Activated CD4-positive, alpha-beta T cell treated with anti-CD3 and anti-CD28 coated beads, Interleukin-2, amount 50 U/mL, for 16 hours (primary cell): ENCODE measurements around the gene CEP95.
A peak's percentile ranks its signal among the peaks of the same experiment; 100 is the strongest.
"Not testable (repeated sequence)": the region's sequence is repeated elsewhere in the genome, so short reads cannot be mapped to it uniquely, and the experiment has no call there.

Experiments used
- DNase-seq: peaks from one replicate; pipeline ENCODE4 v3.0.0-alpha.2; 2020

The CEP95 gene, protein sequence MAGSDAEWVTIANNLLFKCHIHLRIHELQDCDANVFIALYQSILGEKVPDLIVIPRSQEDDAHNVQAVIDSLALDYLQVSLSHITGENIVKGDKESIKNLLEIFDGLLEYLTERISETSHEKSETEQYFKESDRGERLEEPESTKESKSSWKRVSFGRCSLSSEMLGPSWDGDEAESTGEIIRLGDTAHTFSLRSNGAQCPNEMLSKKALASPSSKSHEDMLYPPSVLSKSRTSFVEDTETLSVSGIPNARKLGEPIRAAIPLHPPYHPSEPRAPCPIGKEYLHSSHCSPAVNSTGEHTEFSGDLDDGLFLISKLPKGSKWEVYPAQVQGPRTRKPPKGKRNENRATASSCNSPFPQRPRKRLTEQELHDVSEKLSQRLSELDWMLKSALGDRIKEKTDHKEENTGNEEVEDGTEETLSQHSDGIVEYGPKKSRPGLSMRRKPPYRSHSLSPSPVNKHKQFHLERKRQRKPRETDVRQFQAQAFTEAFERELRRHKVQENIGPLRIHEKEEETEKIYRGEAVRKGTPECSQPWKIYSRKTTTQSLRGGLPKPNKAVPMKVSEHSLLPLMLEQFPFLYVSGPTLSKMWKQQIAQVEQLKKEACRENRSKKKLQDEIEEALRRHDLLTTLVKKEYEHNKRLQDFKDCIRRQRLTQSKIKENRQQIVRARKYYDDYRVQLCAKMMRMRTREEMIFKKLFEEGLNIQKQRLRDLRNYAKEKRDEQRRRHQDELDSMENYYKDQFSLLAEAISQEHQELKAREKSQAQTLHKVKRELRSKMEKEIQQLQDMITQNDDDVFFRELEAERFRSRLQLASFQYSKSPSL

GRCh38 chr17:64506576-64507412 is at the start of gene CEP95:
CEP95 (plus strand) TSS chr17:64506977; CDS start chr17:64507098, 121 bp downstream.
- DNase-seq, result peak; percentile 95

DNA sequence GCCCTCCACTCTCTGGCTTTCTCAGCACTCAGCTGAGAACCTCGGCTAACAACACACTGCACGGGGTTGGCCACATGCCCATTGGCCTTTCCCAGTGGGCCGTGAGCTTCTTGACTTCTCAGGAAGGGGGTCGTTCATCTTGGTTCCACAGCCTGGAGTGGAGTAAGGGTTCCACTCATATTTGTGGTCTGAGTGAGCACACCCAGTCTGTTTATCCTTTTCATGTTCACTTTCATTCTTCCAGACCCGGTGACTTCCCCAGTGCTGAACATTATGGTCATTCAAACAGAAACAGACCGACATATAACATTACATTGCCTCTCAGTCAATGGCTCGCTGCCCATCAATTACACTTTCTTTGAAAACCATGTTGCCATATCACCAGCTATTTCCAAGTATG is 49.6 kb upstream of the CEP95 start:
- DNase-seq, result no peak

- DNase-seq, result no peak
Measured at GRCh38 chr17:64458756-64459155, 48.0 kb upstream of the CEP95 start.

GRCh38 chr17:64459284-64459747 is 47.5 kb upstream of the CEP95 start:
- DNase-seq, result no peak

DNA sequence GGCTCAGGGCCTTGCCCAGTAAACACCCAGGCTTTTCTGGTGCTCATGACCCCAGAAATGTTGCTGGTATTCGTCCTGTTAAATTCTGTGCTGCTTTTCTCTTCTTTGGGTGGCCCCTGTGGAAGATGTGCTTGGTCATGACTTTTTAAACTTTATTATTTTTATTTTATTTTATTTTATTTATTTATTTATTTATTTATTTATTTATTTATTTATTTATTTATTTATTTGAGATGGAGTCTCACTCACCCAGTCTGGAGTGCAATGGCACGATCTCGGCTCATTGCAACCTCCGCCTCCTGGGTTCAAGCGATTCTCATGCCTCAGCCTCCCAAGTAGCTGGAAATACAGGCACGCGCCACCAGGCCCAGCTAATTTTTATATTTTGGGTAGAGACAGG is 47.0 kb upstream of the CEP95 start:
- DNase-seq, result not testable (repeated sequence)

DNA sequence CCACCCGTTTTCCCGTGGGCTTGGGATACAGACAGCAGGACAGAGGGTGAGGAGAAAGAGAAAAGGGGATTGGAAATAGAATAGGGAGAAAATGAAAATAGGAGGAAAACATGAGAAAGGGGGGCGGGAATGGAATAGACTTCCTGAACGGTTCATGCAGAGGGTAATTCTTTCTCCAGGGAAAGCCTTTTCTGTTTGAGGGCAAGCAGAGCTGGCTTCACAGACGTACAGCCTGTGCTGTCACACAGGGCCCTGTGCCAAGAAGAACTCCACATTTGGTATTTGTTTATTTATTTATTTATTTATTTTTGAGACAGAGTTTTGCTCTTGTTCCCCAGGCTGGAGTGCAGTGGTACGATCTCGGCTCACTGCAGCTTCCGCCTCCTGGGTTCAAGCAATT is 45.8 kb upstream of the CEP95 start:
- no peak for DNase-seq

DNA sequence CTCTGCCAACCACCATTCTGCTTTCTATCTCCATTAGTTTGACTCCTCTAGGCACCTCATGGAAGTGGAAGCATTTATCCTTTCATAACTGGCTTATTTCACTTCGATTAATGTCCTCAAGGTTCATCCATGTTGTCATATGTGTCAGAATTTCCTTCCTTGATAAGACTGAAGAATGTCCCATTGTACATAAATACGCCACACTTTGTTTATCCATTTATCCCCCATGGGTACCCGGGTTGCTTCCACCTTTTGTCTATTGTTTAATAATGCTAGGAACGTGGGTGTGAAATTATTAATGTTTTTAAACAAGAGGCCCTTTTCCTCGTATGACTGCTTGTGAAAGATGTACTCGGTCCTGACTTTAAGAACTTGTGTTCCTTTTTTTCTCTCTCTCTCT is 45.0 kb upstream of the CEP95 start:
- DNase-seq, result no peak

DNA sequence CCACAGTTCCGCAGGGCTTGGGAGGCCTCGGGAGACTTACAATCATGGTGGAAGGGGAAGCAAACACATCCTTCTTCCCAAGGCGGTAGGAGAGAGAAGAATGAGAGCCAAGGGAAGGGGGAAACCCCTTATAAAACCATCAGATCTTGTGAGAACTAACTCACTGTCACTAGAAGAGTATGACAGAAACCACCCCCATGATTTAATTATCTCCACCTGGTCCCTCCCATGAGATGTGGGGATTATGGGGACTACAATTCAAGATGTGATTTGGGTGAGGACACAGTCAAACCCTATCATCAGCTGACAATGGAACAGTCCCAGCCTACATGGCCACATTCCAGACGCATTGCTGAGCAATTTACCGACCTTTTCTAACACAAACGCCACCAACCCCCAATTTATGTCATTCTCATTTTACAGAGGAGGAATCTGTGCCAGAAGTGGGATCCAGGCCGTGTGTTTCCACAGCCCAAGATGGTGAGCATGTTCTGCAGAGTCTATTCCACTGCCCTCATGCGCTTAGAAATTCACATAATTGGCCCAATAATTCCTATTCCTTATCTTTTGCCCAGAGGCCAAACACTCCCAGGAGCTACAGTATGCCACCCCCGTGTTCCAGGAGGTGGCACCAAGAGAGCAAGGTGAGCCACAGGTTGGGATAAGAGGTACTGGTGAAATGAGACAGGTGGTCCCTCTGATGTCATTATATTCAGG is 40.6 kb upstream of the CEP95 start:
- DNase-seq, result no peak

DNA sequence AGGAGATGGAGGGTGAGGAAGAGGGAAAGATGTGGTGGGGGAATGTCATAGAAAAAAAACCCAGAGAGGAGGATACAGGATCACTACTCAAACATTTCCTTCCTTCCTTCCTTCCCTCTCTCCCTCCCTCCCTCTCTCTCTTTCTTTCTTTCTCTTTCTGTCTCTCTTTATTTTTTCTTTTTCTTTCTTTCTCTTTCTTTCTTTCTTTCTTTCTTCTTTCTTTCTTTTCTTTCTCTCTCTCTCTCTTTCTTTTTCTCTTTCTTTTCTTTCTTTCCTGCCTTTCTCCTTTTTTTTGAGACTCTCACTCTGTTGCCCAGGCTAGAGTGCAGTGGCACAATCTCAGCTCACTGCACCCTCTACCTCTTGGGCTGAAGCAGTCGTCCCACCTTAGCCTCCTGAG is 39.9 kb upstream of the CEP95 start:
- not testable (repeated sequence) for DNase-seq

DNA sequence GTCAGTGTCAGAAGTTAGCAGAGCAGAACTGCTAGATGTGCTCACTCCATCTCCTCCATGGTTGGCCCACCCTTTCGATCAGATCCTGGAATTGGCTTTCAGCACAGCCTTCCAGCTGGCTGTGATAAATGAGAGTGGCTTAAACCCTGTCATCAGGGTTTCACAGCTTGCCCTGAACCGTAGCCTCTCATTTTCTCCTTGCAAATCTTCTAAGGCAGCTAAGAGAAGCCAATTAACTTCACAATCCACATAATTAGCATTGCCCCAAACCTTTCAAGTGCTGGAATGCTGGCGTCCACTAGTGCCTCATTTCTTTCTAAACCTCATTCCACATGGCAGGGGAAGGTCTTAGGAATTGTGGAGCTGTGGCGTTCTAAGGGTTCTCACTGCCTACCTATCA is 36.2 kb upstream of the CEP95 start:
- DNase-seq, result no peak

- no peak for DNase-seq
Measured at GRCh38 chr17:64471440-64471839, 35.3 kb upstream of the CEP95 start.

DNA sequence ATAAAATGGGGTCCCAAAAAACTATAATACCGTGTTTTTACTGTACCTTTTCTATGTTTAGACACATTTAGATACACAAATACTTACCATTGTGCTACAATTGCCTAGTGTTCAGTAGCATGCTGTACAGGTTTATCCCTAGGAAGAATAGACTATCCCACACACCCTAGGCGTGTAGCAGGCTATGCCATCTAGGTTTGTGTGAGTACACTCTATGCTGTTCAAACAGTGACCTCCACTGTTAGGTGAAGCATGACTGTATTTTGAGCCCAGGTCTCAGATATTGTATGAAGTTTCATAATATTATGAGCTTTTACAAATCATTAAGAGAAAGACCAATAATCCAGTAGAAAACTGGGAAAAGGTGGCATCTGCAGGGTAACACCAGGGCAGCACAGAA is 34.2 kb upstream of the CEP95 start:
- no peak for DNase-seq

DNA sequence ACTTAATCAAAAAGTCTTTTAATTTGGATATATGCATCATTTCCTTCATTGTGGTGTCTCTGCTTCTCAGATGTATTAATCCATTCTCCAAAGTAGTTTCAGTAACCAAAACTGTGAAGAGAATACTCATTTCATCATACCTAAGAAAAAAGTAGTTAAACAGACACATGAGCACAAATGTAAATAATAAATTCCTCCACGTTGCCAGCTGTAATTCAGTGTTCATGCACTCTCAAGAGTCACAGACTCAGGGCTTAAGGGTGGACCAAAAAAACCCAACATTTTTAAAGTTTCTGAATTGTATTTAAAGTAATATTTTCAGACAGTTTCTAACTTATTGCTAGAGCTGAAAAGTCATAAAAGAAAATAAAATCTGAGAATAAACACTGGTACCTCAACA is 28.9 kb upstream of the CEP95 start:
- DNase-seq, result no peak

- no peak for DNase-seq
Measured at GRCh38 chr17:64480951-64481350, 25.8 kb upstream of the CEP95 start.

DNA sequence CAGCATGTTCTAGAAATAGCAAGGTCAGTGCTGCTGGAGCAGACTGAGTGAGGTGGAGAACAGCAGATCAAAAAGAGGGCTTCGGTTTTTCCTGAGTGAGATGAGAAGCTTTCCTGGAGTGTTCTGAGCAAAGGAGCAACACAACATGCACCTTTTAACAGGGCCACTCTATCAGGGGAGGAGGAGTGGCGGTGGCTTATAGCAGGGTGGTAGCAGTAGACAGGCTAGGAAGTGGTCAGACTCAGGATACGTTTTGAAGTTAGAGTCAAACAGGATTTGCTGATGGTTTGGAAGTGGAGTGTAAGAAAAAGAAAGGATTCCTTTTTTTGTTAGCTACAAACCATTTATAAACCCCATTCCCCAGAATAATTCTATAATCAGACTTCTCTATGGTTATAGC is 22.4 kb upstream of the CEP95 start:
- DNase-seq, result no peak

DNA sequence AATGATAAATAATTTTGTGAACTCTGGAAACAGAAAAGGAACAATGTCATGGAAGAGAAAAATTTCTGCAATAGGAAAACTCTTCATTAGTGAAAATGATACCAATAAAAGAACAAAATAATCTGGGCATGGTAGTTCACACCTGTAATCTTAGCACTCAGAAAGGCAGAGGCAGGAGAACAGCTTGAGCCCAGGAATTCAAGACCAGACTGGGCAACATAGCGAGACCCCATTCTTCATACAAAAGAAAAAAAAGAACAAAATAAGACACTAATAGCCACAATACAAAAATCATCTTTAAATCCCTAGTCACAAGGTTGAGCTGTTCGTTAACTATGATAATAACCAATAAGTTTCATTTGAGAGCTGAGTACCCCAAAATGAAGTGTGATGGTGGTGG is 18.5 kb upstream of the CEP95 start:
- no peak for DNase-seq

DNA sequence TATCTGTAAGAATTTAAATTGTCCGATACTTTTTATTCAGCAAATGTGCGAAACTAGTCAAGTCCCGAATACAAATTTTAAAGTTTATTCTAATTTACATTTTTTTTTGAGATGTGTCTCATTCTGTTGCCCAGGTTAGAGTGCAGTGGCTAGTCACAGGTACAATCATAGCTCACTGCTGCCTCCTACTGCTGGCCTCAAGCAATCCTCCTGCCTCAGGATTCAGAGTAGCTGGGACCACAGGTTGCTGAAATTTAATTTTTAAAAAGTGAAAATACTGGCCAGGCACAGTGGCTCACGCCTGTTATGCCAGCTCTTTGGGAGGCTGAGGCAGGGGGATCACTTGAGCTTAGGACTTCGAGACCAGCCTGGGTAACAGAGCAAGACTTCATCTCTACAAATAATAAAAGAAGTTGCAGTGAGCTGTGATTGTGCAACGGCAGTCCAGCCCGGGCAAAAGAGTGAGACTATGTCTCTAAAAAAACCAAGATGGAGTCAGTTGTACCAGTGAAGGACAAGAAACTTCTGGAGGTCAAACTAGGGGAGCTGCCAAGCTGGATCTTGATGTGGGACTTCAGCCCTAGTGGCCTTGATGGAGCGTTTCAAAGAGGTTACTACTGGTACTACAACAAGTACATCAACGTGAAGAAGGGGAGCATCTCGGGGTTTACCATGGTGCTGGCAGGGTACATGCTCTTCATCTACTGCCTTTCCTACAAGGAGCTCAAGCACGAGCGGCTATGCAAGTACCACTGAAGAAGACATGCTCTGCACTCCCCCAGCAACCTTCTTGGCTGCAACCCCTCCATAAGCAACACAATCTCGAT is 15.5 kb upstream of the CEP95 start:
- peak; percentile 62 for DNase-seq

- no peak for DNase-seq
Measured at GRCh38 chr17:64491994-64492393, 14.8 kb upstream of the CEP95 start.

DNA sequence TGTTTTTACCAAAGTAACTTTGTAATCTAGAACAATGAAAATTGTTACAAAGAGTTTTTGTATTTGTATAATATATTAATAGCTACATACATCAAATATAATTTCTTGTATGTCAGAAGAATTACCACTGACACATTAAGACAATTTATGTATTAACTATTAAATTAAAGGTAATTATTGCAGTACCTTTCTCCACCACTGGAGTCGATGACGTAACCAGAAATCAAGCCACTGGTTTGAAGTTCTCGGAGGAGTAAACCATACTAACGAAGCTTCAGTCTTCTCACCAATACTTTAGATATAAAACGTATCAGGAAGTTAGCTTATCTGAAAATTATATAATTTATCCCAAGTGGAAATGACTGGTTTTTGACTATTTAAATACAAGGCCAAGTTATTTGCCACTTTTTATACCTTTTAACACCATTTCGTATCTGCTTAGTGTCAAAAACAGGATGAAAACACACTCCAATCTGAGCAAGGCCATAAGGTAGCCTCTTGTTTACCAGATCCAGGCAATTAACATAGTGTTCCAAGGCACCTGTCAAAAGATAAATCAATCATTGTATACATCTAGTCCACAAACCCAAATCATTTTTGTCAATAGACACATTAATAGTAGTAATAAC is 14.2 kb upstream of the CEP95 start:
- DNase-seq, result peak; percentile 57

DNA sequence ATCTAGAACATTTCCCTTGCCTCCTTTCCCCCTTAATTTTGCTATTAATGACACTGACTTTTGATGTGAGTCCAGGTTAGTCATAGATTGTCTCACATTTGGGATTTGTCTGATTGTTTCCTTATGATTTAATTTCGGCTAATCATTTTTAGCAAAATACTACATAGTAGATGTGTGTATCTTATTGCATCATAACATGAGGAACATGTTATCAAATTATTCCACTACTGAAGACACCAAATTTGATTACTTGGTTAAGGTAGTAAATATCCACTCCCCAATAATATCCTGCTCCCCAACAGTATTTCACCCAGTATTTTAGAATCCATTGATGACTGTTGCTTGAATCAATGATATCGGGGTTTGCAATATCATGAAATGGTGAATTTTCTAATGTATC is 12.7 kb upstream of the CEP95 start:
- DNase-seq, result no peak

GRCh38 chr17:64495300-64495699 is 11.5 kb upstream of the CEP95 start:
- not testable (repeated sequence) for DNase-seq
